ENCODE data around the gene ZBED4.

Gene ZBED4

GRCh38 chr22:49856343-49856742 is 2.7 kb downstream of the ZBED4 start:
- Histone ChIP-seq H2AFZ (ENCODE audit: low read length, unreplicated experiment) (no peak overlapping the region), H3K27ac (ENCODE audit: low read depth, low read length) (no peak overlapping the region), H3K27me3 (ENCODE audit: insufficient read depth, low read length) (no peaks in the 10 kb centered on the region), H3K36me3 (ENCODE audit: insufficient read depth, low read length) (no peaks in the 10 kb centered on the region), H3K4me1 (ENCODE audit: control insufficient read depth, insufficient read depth, low read length, unreplicated experiment) (no peaks in the 10 kb centered on the region), H3K4me3 (ENCODE audit: low read depth, low read length) (no peak overlapping the region; the same call in 1 of the 2 replicates), H3K79me2 (ENCODE audit: control insufficient read depth, insufficient read depth, low read length, unreplicated experiment) (peaks cover 55% of the 10 kb centered on the region)

GRCh38 chr22:49856766-49857618 is 3.3 kb downstream of the ZBED4 start:
- Histone ChIP-seq H3K36me3 (ENCODE audit: insufficient read depth, low read length) (no peaks in the 10 kb centered on the region), H3K27ac (ENCODE audit: low read depth, low read length) (no peak overlapping the region)

GRCh38 chr22:49858827-49859226 is 5.2 kb downstream of the ZBED4 start:
- no peaks in the 10 kb centered on the region for H3K4me1 ChIP-seq (ENCODE audit: control insufficient read depth, insufficient read depth, low read length, unreplicated experiment)
- H3K79me2 ChIP-seq (ENCODE audit: control insufficient read depth, insufficient read depth, low read length, unreplicated experiment): peaks cover 72% of the 10 kb centered on the region
- no peak overlapping the region for H2AFZ ChIP-seq (ENCODE audit: low read length, unreplicated experiment)
- no peak overlapping the region for H3K4me3 ChIP-seq (ENCODE audit: low read depth, low read length)
- no peaks in the 10 kb centered on the region for H3K27me3 ChIP-seq (ENCODE audit: insufficient read depth, low read length)
- H3K27ac ChIP-seq (ENCODE audit: low read depth, low read length): no peak overlapping the region
- H3K36me3 ChIP-seq (ENCODE audit: insufficient read depth, low read length): no peaks in the 10 kb centered on the region

More at GRCh38 chr22:49856766-49857618, 3.3 kb downstream of the ZBED4 start:
- Histone ChIP-seq H2AFZ (ENCODE audit: low read length, unreplicated experiment) (no peak overlapping the region), H3K79me2 (ENCODE audit: control insufficient read depth, insufficient read depth, low read length, unreplicated experiment) (peaks cover 62% of the 10 kb centered on the region), H3K27me3 (ENCODE audit: insufficient read depth, low read length) (no peaks in the 10 kb centered on the region), H3K4me3 (ENCODE audit: low read depth, low read length) (no peak overlapping the region), H3K4me1 (ENCODE audit: control insufficient read depth, insufficient read depth, low read length, unreplicated experiment) (no peaks in the 10 kb centered on the region)

- H3K79me2 ChIP-seq (ENCODE audit: control insufficient read depth, insufficient read depth, low read length, unreplicated experiment): peaks cover 67% of the 10 kb centered on the region
- no peaks in the 10 kb centered on the region for H3K36me3 ChIP-seq (ENCODE audit: insufficient read depth, low read length)
- no peak overlapping the region for H3K27ac ChIP-seq (ENCODE audit: low read depth, low read length)
- no peaks in the 10 kb centered on the region for H3K27me3 ChIP-seq (ENCODE audit: insufficient read depth, low read length)
- H3K4me3 ChIP-seq (ENCODE audit: low read depth, low read length): no peak overlapping the region
- no peaks in the 10 kb centered on the region for H3K4me1 ChIP-seq (ENCODE audit: control insufficient read depth, insufficient read depth, low read length, unreplicated experiment)
- no peak overlapping the region for H2AFZ ChIP-seq (ENCODE audit: low read length, unreplicated experiment)
These were observed 8.2 kb downstream of the ZBED4 start for GRCh38 chr22:49861642-49862495.

- Histone ChIP-seq H3K79me2 (ENCODE audit: control insufficient read depth, insufficient read depth, low read length, unreplicated experiment) (peaks cover 67% of the 10 kb centered on the region), H3K4me3 (ENCODE audit: low read depth, low read length) (no peak overlapping the region)
These were observed 8.8 kb downstream of the ZBED4 start for GRCh38 chr22:49862496-49862776.

GRCh38 chr22:49863931-49864330 is 10.3 kb downstream of the ZBED4 start:
- Histone ChIP-seq H3K27ac (ENCODE audit: low read depth, low read length) (no peak overlapping the region), H3K27me3 (ENCODE audit: insufficient read depth, low read length) (no peaks in the 10 kb centered on the region), H3K4me1 (ENCODE audit: control insufficient read depth, insufficient read depth, low read length, unreplicated experiment) (no peaks in the 10 kb centered on the region), H3K4me3 (ENCODE audit: low read depth, low read length) (no peak overlapping the region), H3K79me2 (ENCODE audit: control insufficient read depth, insufficient read depth, low read length, unreplicated experiment) (peaks cover 66% of the 10 kb centered on the region), H2AFZ (ENCODE audit: low read length, unreplicated experiment) (no peak overlapping the region), H3K36me3 (ENCODE audit: insufficient read depth, low read length) (peaks cover 5% of the 10 kb centered on the region; the same call in 1 of the 2 replicates)

More at GRCh38 chr22:49862496-49862776, 8.8 kb downstream of the ZBED4 start:
- no peak overlapping the region for H2AFZ ChIP-seq (ENCODE audit: low read length, unreplicated experiment)
- H3K36me3 ChIP-seq (ENCODE audit: insufficient read depth, low read length): no peaks in the 10 kb centered on the region
- no peaks in the 10 kb centered on the region for H3K4me1 ChIP-seq (ENCODE audit: control insufficient read depth, insufficient read depth, low read length, unreplicated experiment)
- H3K27ac ChIP-seq (ENCODE audit: low read depth, low read length): no peak overlapping the region
- no peaks in the 10 kb centered on the region for H3K27me3 ChIP-seq (ENCODE audit: insufficient read depth, low read length)

GRCh38 chr22:49865156-49865555 is 11.5 kb downstream of the ZBED4 start:
- Histone ChIP-seq H2AFZ (ENCODE audit: low read length, unreplicated experiment) (no peak overlapping the region), H3K36me3 (ENCODE audit: insufficient read depth, low read length) (peaks cover 9% of the 10 kb centered on the region; the same call in 1 of the 2 replicates), H3K27me3 (ENCODE audit: insufficient read depth, low read length) (no peaks in the 10 kb centered on the region), H3K4me1 (ENCODE audit: control insufficient read depth, insufficient read depth, low read length, unreplicated experiment) (no peaks in the 10 kb centered on the region), H3K79me2 (ENCODE audit: control insufficient read depth, insufficient read depth, low read length, unreplicated experiment) (peaks cover 73% of the 10 kb centered on the region), H3K27ac (ENCODE audit: low read depth, low read length) (no peak overlapping the region), H3K4me3 (ENCODE audit: low read depth, low read length) (no peak overlapping the region)

- peaks cover 76% of the 10 kb centered on the region for H3K79me2 ChIP-seq (ENCODE audit: control insufficient read depth, insufficient read depth, low read length, unreplicated experiment)
- H3K27ac ChIP-seq (ENCODE audit: low read depth, low read length): no peak overlapping the region
- H3K36me3 ChIP-seq (ENCODE audit: insufficient read depth, low read length): peaks cover 9% of the 10 kb centered on the region; the same call in 1 of the 2 replicates
- H2AFZ ChIP-seq (ENCODE audit: low read length, unreplicated experiment): no peak overlapping the region
- H3K27me3 ChIP-seq (ENCODE audit: insufficient read depth, low read length): no peaks in the 10 kb centered on the region
- no peak overlapping the region for H3K4me3 ChIP-seq (ENCODE audit: low read depth, low read length)
- no peaks in the 10 kb centered on the region for H3K4me1 ChIP-seq (ENCODE audit: control insufficient read depth, insufficient read depth, low read length, unreplicated experiment)
These were observed 12.5 kb downstream of the ZBED4 start for GRCh38 chr22:49866134-49866533.

GRCh38 chr22:49866646-49867045 is 13.0 kb downstream of the ZBED4 start:
- no peak overlapping the region for H2AFZ ChIP-seq (ENCODE audit: low read length, unreplicated experiment)
- H3K4me3 ChIP-seq (ENCODE audit: low read depth, low read length): no peak overlapping the region
- H3K4me1 ChIP-seq (ENCODE audit: control insufficient read depth, insufficient read depth, low read length, unreplicated experiment): no peaks in the 10 kb centered on the region
- peaks cover 70% of the 10 kb centered on the region for H3K79me2 ChIP-seq (ENCODE audit: control insufficient read depth, insufficient read depth, low read length, unreplicated experiment)
- no peaks in the 10 kb centered on the region for H3K27me3 ChIP-seq (ENCODE audit: insufficient read depth, low read length)
- peaks cover 9% of the 10 kb centered on the region; the same call in 1 of the 2 replicates for H3K36me3 ChIP-seq (ENCODE audit: insufficient read depth, low read length)
- H3K27ac ChIP-seq (ENCODE audit: low read depth, low read length): no peak overlapping the region

- no peak overlapping the region for H3K27ac ChIP-seq (ENCODE audit: low read depth, low read length)
- peaks cover 67% of the 10 kb centered on the region for H3K79me2 ChIP-seq (ENCODE audit: control insufficient read depth, insufficient read depth, low read length, unreplicated experiment)
- H2AFZ ChIP-seq (ENCODE audit: low read length, unreplicated experiment): no peak overlapping the region
- H3K27me3 ChIP-seq (ENCODE audit: insufficient read depth, low read length): no peaks in the 10 kb centered on the region
- peaks cover 9% of the 10 kb centered on the region; the same call in 1 of the 2 replicates for H3K36me3 ChIP-seq (ENCODE audit: insufficient read depth, low read length)
- H3K4me1 ChIP-seq (ENCODE audit: control insufficient read depth, insufficient read depth, low read length, unreplicated experiment): no peaks in the 10 kb centered on the region
- no peak overlapping the region for H3K4me3 ChIP-seq (ENCODE audit: low read depth, low read length)
These were observed 13.9 kb downstream of the ZBED4 start for GRCh38 chr22:49867303-49868265.

Data from ACC112 (cell line).